GM12801 (cell line): ENCODE measurements around the gene ZNF547.

Source experiments
- CTCF ChIP-seq: IDR thresholded peaks from one replicate; pipeline ENCODE4 v1.5.1; 2011; ENCODE audit warnings: control low read depth; ENCODE audit not compliant: insufficient read length; ENCODE audit errors: extremely low read depth

ZNF547 gene

GRCh38 chr19:57362997-57363687, at the start of gene ZNF547, which contains the start of gene TRAPPC2B:
TSS of gene ZNF547 (plus strand) at chr19:57363551. CDS start at chr19:57368556, 5,005 bp downstream.
TSS of gene TRAPPC2B (plus strand) at chr19:57363551. CDS start at chr19:57364834, 1,283 bp downstream.
- TF ChIP-seq CTCF, result no peak

GRCh38 chr19:57314146-57314545, 49.2 kb upstream of the ZNF547 start:
- TF ChIP-seq CTCF, result no peak

GRCh38 chr19:57317503-57317902, 45.8 kb upstream of the ZNF547 start:
- no peak for TF ChIP-seq CTCF

GRCh38 chr19:57319869-57320179, 43.5 kb upstream of the ZNF547 start:
- TF ChIP-seq CTCF, result no peak

- no peak for TF ChIP-seq CTCF
Observed at GRCh38 chr19:57320180-57321084, 42.9 kb upstream of the ZNF547 start, which contains the start of gene ZNF543. TSS of gene ZNF543 (plus strand) at chr19:57320472. CDS start at chr19:57320854, 382 bp downstream.

- TF ChIP-seq CTCF, result no peak
Observed at GRCh38 chr19:57321116-57321515, 42.2 kb upstream of the ZNF547 start.

GRCh38 chr19:57321751-57322150, 41.6 kb upstream of the ZNF547 start:
- no peak for TF ChIP-seq CTCF
